H9 (cell line): ENCODE results near the gene MOB3B. TPM values are rescaled to one million over a fixed set of nuclear protein-coding genes. Genes with fewer than 3 reads are reported as not detected.

ENCODE experiments used
- DNase-seq: peaks from one replicate; pipeline ENCODE4 v3.0.0-alpha.2; 2017
- H2AFZ ChIP-seq: one replicate; pipeline ENCODE4 v1.6.1; 2013; ENCODE audit warnings: mild to moderate bottlenecking, low read length, control low read depth, moderate library complexity
- H2AK5ac ChIP-seq: 2 replicates; pipeline ENCODE4 v1.6.1; 2013; ENCODE audit warnings: low read length, control low read depth, mixed read lengths; ENCODE audit not compliant: insufficient read length
- H2BK120ac ChIP-seq: one replicate; pipeline ENCODE4 v1.6.1; 2013; ENCODE audit warnings: low read depth, mild to moderate bottlenecking, low read length, control low read depth, inconsistent platforms; ENCODE audit not compliant: poor library complexity, severe bottlenecking
- H2BK12ac ChIP-seq: 2 replicates; pipeline ENCODE4 v1.6.1; 2013; ENCODE audit warnings: low read length, control low read depth, mixed read lengths, low read depth; ENCODE audit not compliant: insufficient read length
- H2BK15ac ChIP-seq: 2 replicates; pipeline ENCODE4 v1.6.1; 2013; ENCODE audit warnings: low read depth, low read length, control low read depth
- H2BK20ac ChIP-seq: one replicate; pipeline ENCODE4 v1.6.1; 2013; ENCODE audit warnings: low read depth, mild to moderate bottlenecking, low read length, control low read depth, inconsistent platforms; ENCODE audit not compliant: poor library complexity, severe bottlenecking
- H2BK5ac ChIP-seq: 2 replicates; pipeline ENCODE4 v1.6.1; 2013; ENCODE audit warnings: low read length, control low read depth, mixed read lengths; ENCODE audit not compliant: insufficient read length
- H3K14ac ChIP-seq: 2 replicates; pipeline ENCODE4 v1.6.1; 2013; ENCODE audit warnings: low read length, control low read depth; ENCODE audit not compliant: insufficient read depth
- H3K18ac ChIP-seq: 2 replicates; pipeline ENCODE4 v1.6.1; 2013; ENCODE audit warnings: low read depth, mild to moderate bottlenecking, mixed read lengths, low read length, control low read depth; ENCODE audit not compliant: insufficient read length
- H3K23ac ChIP-seq: 2 replicates; pipeline ENCODE4 v1.6.1; 2013; ENCODE audit warnings: low read length, control low read depth, mixed read lengths, low read depth; ENCODE audit not compliant: insufficient read length
- H3K23me2 ChIP-seq: 2 replicates; pipeline ENCODE4 v1.6.1; 2013; ENCODE audit warnings: low read depth, mild to moderate bottlenecking, mixed read lengths, low read length, control low read depth; ENCODE audit not compliant: insufficient read length, poor library complexity, severe bottlenecking
- H3K27ac ChIP-seq: 2 replicates; pipeline ENCODE4 v1.5.1; 2013; ENCODE audit warnings: low read length, control low read depth, mixed read lengths, low read depth; ENCODE audit not compliant: insufficient read length
- H3K27me3 ChIP-seq: 2 replicates; pipeline ENCODE4 v1.6.1; 2013; ENCODE audit warnings: low read length, control low read depth, inconsistent platforms; ENCODE audit not compliant: insufficient read depth
- H3K4ac ChIP-seq: 2 replicates; pipeline ENCODE4 v1.6.1; 2013; ENCODE audit warnings: low read depth, mild to moderate bottlenecking, control low read depth, inconsistent platforms, low read length, moderate library complexity
- H3K4me1 ChIP-seq: 2 replicates; pipeline ENCODE4 v1.6.1; 2013; ENCODE audit warnings: low read length, control low read depth, inconsistent platforms; ENCODE audit not compliant: insufficient read depth
- H3K4me2 ChIP-seq: 2 replicates; pipeline ENCODE4 v1.6.1; 2013; ENCODE audit warnings: low read length, control low read depth, mixed read lengths; ENCODE audit not compliant: insufficient read length, insufficient read depth
- H3K56ac ChIP-seq: 2 replicates; pipeline ENCODE4 v1.6.1; 2013; ENCODE audit warnings: low read depth, mild to moderate bottlenecking, mixed read lengths, low read length, control low read depth; ENCODE audit not compliant: insufficient read length
- H3K79me1 ChIP-seq: 2 replicates; pipeline ENCODE4 v1.6.1; 2013; ENCODE audit warnings: low read depth, mild to moderate bottlenecking, moderate library complexity, low read length, control low read depth, inconsistent platforms; ENCODE audit not compliant: insufficient read depth, poor library complexity, severe bottlenecking
- H3K79me2 ChIP-seq: 2 replicates; pipeline ENCODE4 v1.6.1; 2013; ENCODE audit warnings: low read length, control low read depth, inconsistent platforms; ENCODE audit not compliant: insufficient read depth
- H3K9ac ChIP-seq: 2 replicates; pipeline ENCODE4 v1.6.1; 2013; ENCODE audit warnings: low read length, control low read depth, mixed read lengths; ENCODE audit not compliant: insufficient read length; ENCODE audit errors: extremely low read depth
- H3K9me3 ChIP-seq: one replicate; pipeline ENCODE4 v1.6.1; 2013; ENCODE audit warnings: low read depth, low read length, inconsistent platforms; ENCODE audit not compliant: control insufficient read depth
- H3T11ph ChIP-seq: one replicate; pipeline ENCODE4 v1.6.1; 2013; ENCODE audit warnings: mild to moderate bottlenecking, low read length, control low read depth, inconsistent platforms
- H4K20me1 ChIP-seq: one replicate; pipeline ENCODE4 v1.6.1; 2013; ENCODE audit not compliant: control insufficient read depth, insufficient read length, insufficient read depth
- H4K5ac ChIP-seq: 2 replicates; pipeline ENCODE4 v1.6.1; 2013; ENCODE audit warnings: low read depth, mild to moderate bottlenecking, mixed read lengths, low read length, control low read depth; ENCODE audit not compliant: insufficient read length
- H4K8ac ChIP-seq: replicated peaks from 2 replicates; pipeline ENCODE4 v1.6.1; 2013; ENCODE audit warnings: low read length, control low read depth, mixed read lengths, low read depth; ENCODE audit not compliant: insufficient read length
- H4K91ac ChIP-seq: 2 replicates; pipeline ENCODE4 v1.6.1; 2013; ENCODE audit warnings: low read depth, mild to moderate bottlenecking, moderate library complexity, mixed read lengths, low read length, control low read depth; ENCODE audit not compliant: insufficient read length
- H3K27ac Mint-ChIP-seq, 3 experiments: 2 replicates in 2 of 3; 3 replicates in 1 of 3; pipeline ENCODE4 v1.8.0; 2020 to 2021; ENCODE audit warnings: mixed read lengths in 3 of 3, mild to moderate bottlenecking in 1 of 3, moderate library complexity in 1 of 3
- H3K27me3 Mint-ChIP-seq: 2 replicates; pipeline ENCODE4 v1.8.0; 2021; ENCODE audit warnings: low read depth, mild to moderate bottlenecking, moderate library complexity, mixed read lengths
- H3K36me3 Mint-ChIP-seq, 3 experiments: 2 replicates in 2 of 3; 3 replicates in 1 of 3; pipeline ENCODE4 v1.8.0; 2020 to 2021; ENCODE audit warnings: low read depth in 3 of 3, mixed read lengths in 3 of 3; ENCODE audit not compliant: insufficient read depth in 1 of 3
- H3K4me1 Mint-ChIP-seq, 2 experiments: 2 replicates each; pipeline ENCODE4 v1.8.0; 2020; ENCODE audit warnings: mixed read lengths in 2 of 2
- H3K4me3 Mint-ChIP-seq, 2 experiments: 2 replicates in 1 of 2; 3 replicates in 1 of 2; pipeline ENCODE4 v1.8.0; 2020 to 2021; ENCODE audit warnings: mild to moderate bottlenecking in 2 of 2, mixed read lengths in 2 of 2, moderate library complexity in 1 of 2
- H3K9me3 Mint-ChIP-seq, 2 experiments: 2 replicates in 1 of 2; 3 replicates in 1 of 2; pipeline ENCODE4 v1.8.0; 2020; ENCODE audit warnings: mild to moderate bottlenecking in 2 of 2, mixed read lengths in 2 of 2, moderate library complexity in 1 of 2
- WGBS: extraction: QIAGEN DNeasy Blood & Tissue Kit; methylation state at CpG from one replicate; pipeline ENCODE4 v1.1.7; 2013; ENCODE audit warnings: missing lambda C conversion rate, low lambda C conversion rate, mixed read lengths; ENCODE audit not compliant: insufficient read length; ENCODE audit errors: extremely low coverage; 5-methylcytosine and 5-hydroxymethylcytosine counted together
- total RNA-seq: library from RNA; stranded (reverse); gene quantifications from 2 replicates; pipeline ENCODE4 v1.2.1, GENCODE V29; 2021
- TF ChIP-seq, protein P1 (sequence below): fragments of 200-600 bp; sonication (generic); conservative IDR thresholded peaks from 3 replicates; pipeline ENCODE4 v1.8.0; 2021; ENCODE audit warnings: antibody characterized with exemption, mild to moderate bottlenecking

MOB3B gene
- total RNA-seq, 1 experiment from 2014 or later = 9.8 TPM

DNA sequence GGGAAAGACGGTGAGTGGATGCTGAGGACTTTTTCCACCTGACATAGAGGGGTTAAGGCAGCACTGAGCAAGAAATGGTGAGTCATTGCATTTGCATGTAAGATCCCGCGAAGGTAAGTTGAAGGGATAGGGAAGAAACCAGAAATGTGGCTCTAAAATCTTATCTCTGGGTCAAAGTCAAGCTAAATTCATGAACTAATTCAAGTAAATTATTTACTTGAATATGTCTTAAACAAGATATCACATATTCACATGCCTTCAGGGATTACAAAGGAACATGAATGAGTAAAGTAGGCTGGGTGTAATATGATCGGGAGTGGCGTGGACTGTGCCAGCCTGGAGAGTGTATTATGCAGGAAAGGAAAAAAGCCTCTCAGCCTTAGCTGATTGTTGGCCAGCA lies 158.2 kb downstream of the MOB3B start:
- DNase-seq = no peak
- Histone ChIP-seq H3K18ac (no peak overlapping the region), H2BK120ac (no peak overlapping the region), H3K79me1 (no peaks in the 10 kb centered on the region), H3K23me2 (no peaks in the 10 kb centered on the region), H3K79me2 (no peaks in the 10 kb centered on the region), H4K20me1 (no peaks in the 10 kb centered on the region), H3K4me1 (peaks cover 28% of the 10 kb centered on the region), H3K4ac (no peak overlapping the region), H3K56ac (no peak overlapping the region), H3K14ac (no peak overlapping the region), H3K4me2 (no peak overlapping the region), H3K9me3 (no peaks in the 10 kb centered on the region), H3K9ac (no peak overlapping the region), H3K27me3 (no peaks in the 10 kb centered on the region), H2BK12ac (no peak overlapping the region), H3K27ac (no peak overlapping the region), H2AFZ (no peak overlapping the region), H3K23ac (no peak overlapping the region), H2BK5ac (no peak overlapping the region), H4K5ac (no peak overlapping the region), H2BK15ac (no peak overlapping the region), H2AK5ac (no peak overlapping the region), H3T11ph (no peak overlapping the region), H4K8ac (no peak overlapping the region), H4K91ac (no peak overlapping the region), H2BK20ac (no peak overlapping the region)
- no peak overlapping the region for H3K4me3 Mint-ChIP-seq
- H3K36me3 Mint-ChIP-seq = peaks cover 0 to 6% (median 0%) of the 10 kb centered on the region in 3 experiments; a peak in 3 of 7 replicates
- no CpG with 5 or more reads among the region's 5 CpGs for WGBS
- H3K27ac Mint-ChIP-seq = peak overlapping the region in 2 of 3 experiments; percentile 7 to 8; a peak in 2 of 7 replicates
- no peaks in the 10 kb centered on the region for H3K27me3 Mint-ChIP-seq
- H3K9me3 Mint-ChIP-seq = no peaks in the 10 kb centered on the region; a peak in 1 of 5 replicates
- H3K4me1 Mint-ChIP-seq = peaks cover 63 to 68% of the 10 kb centered on the region in 2 experiments
- TF ChIP-seq, protein P1, sequence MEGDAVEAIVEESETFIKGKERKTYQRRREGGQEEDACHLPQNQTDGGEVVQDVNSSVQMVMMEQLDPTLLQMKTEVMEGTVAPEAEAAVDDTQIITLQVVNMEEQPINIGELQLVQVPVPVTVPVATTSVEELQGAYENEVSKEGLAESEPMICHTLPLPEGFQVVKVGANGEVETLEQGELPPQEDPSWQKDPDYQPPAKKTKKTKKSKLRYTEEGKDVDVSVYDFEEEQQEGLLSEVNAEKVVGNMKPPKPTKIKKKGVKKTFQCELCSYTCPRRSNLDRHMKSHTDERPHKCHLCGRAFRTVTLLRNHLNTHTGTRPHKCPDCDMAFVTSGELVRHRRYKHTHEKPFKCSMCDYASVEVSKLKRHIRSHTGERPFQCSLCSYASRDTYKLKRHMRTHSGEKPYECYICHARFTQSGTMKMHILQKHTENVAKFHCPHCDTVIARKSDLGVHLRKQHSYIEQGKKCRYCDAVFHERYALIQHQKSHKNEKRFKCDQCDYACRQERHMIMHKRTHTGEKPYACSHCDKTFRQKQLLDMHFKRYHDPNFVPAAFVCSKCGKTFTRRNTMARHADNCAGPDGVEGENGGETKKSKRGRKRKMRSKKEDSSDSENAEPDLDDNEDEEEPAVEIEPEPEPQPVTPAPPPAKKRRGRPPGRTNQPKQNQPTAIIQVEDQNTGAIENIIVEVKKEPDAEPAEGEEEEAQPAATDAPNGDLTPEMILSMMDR = no peak
